WTC11 (cell line): ENCODE measurements around the gene AKAP7. TPM values are rescaled to one million over a fixed set of nuclear protein-coding genes. Genes with fewer than 3 reads are reported as not detected.

Experiments
- ATAC-seq: fragments of 200-7000 bp; cut with Tn5 transposase; 2 replicates; pipeline ENCODE4 v1.10.0; 2021; ENCODE audit warnings: mild to moderate bottlenecking, moderate library complexity
- CTCF ChIA-PET: fragments of 300-600 bp; sonication (Branson Sonifier 250); formaldehyde crosslinking; loops from one replicate; lab custom pipeline; 2021; ENCODE audit warnings: antibody characterized with exemption; lab: Charles Lee
- POLR2A ChIA-PET: fragments of 350-600 bp; sonication (Branson Sonifier 250); formaldehyde crosslinking; loops from one replicate; lab custom pipeline; 2021; ENCODE audit warnings: antibody characterized with exemption; lab: Charles Lee
- DNase-seq: peaks from one replicate; pipeline ENCODE4 v3.0.0; 2021; ENCODE audit warnings: low spot score
- H3K27ac Mint-ChIP-seq: 2 replicates; pipeline ENCODE4 v1.8.0; 2021; ENCODE audit warnings: mixed read lengths
- H3K27me3 Mint-ChIP-seq: 2 replicates; pipeline ENCODE4 v1.8.0; 2021; ENCODE audit warnings: low read depth, mild to moderate bottlenecking, moderate library complexity, mixed read lengths
- H3K36me3 Mint-ChIP-seq: 2 replicates; pipeline ENCODE4 v1.8.0; 2021; ENCODE audit warnings: mixed read lengths
- H3K4me1 Mint-ChIP-seq: 2 replicates; pipeline ENCODE4 v1.8.0; 2022; ENCODE audit warnings: mixed read lengths
- H3K4me3 Mint-ChIP-seq: 2 replicates; pipeline ENCODE4 v1.8.0; 2021; ENCODE audit warnings: mild to moderate bottlenecking, moderate library complexity, mixed read lengths
- H3K9me3 Mint-ChIP-seq: 2 replicates; pipeline ENCODE4 v1.8.0; 2021; ENCODE audit warnings: mixed read lengths
- ATF2 ChIP-seq: sonication (generic); formaldehyde crosslinking; IDR thresholded peaks from 2 replicates; pipeline ENCODE4 v1.8.1; 2022; ENCODE audit warnings: low read depth, missing genetic modification reagents, borderline replicate concordance
- CREB1 ChIP-seq: sonication (generic); formaldehyde crosslinking; IDR thresholded peaks from 2 replicates; pipeline ENCODE4 v1.8.0; 2023; ENCODE audit warnings: mild to moderate bottlenecking, missing genetic modification reagents
- E2F5 ChIP-seq: sonication (generic); formaldehyde crosslinking; IDR thresholded peaks from 2 replicates; pipeline ENCODE4 v1.8.1; 2022; ENCODE audit warnings: mild to moderate bottlenecking, moderate library complexity, missing genetic modification reagents
- FOXJ3 ChIP-seq: sonication (generic); formaldehyde crosslinking; IDR thresholded peaks from 2 replicates; pipeline ENCODE4 v1.9.0; 2021; ENCODE audit warnings: missing genetic modification reagents, mild to moderate bottlenecking, borderline replicate concordance
- MXD4 ChIP-seq: fragments of 250-450 bp; sonication (Bioruptor Pico); IDR thresholded peaks from 2 replicates; pipeline ENCODE4 v1.8.0; 2021; ENCODE audit warnings: mild to moderate bottlenecking, moderate library complexity, borderline replicate concordance
- SOX15 ChIP-seq: fragments of 250-450 bp; sonication (Bioruptor Pico); IDR thresholded peaks from 2 replicates; pipeline ENCODE4 v1.9.0; 2021; ENCODE audit warnings: mild to moderate bottlenecking
- SP1 ChIP-seq: sonication (generic); formaldehyde crosslinking; conservative IDR thresholded peaks from 2 replicates; pipeline ENCODE4 v1.8.1; 2022; ENCODE audit warnings: missing genetic modification reagents
- TEAD4 ChIP-seq: sonication (generic); formaldehyde crosslinking; IDR thresholded peaks from 2 replicates; pipeline ENCODE4 v1.8.0; 2022; ENCODE audit warnings: mild to moderate bottlenecking, missing genetic modification reagents
- TP53 ChIP-seq: sonication (generic); formaldehyde crosslinking; IDR thresholded peaks from 2 replicates; pipeline ENCODE4 v1.8.1; 2023; ENCODE audit warnings: mild to moderate bottlenecking, missing genetic modification reagents
- USF1 ChIP-seq: sonication (generic); formaldehyde crosslinking; IDR thresholded peaks from 2 replicates; pipeline ENCODE4 v1.8.0; 2022; ENCODE audit warnings: mild to moderate bottlenecking, missing genetic modification reagents
- ZBTB21 ChIP-seq: sonication (generic); formaldehyde crosslinking; IDR thresholded peaks from 2 replicates; pipeline ENCODE4 v1.8.1; 2023; ENCODE audit warnings: mild to moderate bottlenecking, missing genetic modification reagents, borderline replicate concordance
- ZNF121 ChIP-seq: sonication (generic); formaldehyde crosslinking; IDR thresholded peaks from 2 replicates; pipeline ENCODE4 v1.8.0; 2023; ENCODE audit warnings: missing genetic modification reagents
- ZNF138 ChIP-seq: sonication (generic); formaldehyde crosslinking; conservative IDR thresholded peaks from 2 replicates; pipeline ENCODE4 v1.8.1; 2022; ENCODE audit warnings: mild to moderate bottlenecking, moderate library complexity, missing genetic modification reagents
- ZNF263 ChIP-seq: sonication (generic); formaldehyde crosslinking; IDR thresholded peaks from 2 replicates; pipeline ENCODE4 v1.8.1; 2022; ENCODE audit warnings: low read depth, mild to moderate bottlenecking, moderate library complexity, missing genetic modification reagents
- total RNA-seq: library from RNA; stranded (reverse); gene quantifications from 3 replicates; pipeline ENCODE4 v1.2.3, GENCODE V29; 2021
- TF ChIP-seq, protein P1 (sequence below): sonication (generic); formaldehyde crosslinking; IDR thresholded peaks from 2 replicates; pipeline ENCODE4 v1.8.1; 2023; ENCODE audit warnings: mild to moderate bottlenecking, missing genetic modification reagents, borderline replicate concordance
- TF ChIP-seq, protein P2 (sequence below): sonication (generic); formaldehyde crosslinking; IDR thresholded peaks from 2 replicates; pipeline ENCODE4 v1.8.1; 2022; ENCODE audit warnings: missing genetic modification reagents, borderline replicate concordance
- TF ChIP-seq, protein P3 (sequence below): sonication (generic); formaldehyde crosslinking; conservative IDR thresholded peaks from 2 replicates; pipeline ENCODE4 v1.8.1; 2023; ENCODE audit warnings: mild to moderate bottlenecking, low read depth, missing genetic modification reagents, moderate library complexity
- TF ChIP-seq, protein P4 (sequence below): sonication (generic); formaldehyde crosslinking; IDR thresholded peaks from 2 replicates; pipeline ENCODE4 v1.8.1; 2023; ENCODE audit warnings: mild to moderate bottlenecking, missing genetic modification reagents, moderate library complexity

The AKAP7 gene
- total RNA-seq, 1 experiment from 2014 or later = 10.9 TPM

GRCh38 chr6:131309437-131309836 lies 174.2 kb downstream of the AKAP7 start:
- TF ChIP-seq USF1 (CRISPR knock-in tag) = no peak
- no peak for TF ChIP-seq ZNF138 (CRISPR knock-in tag)
- TF ChIP-seq, protein P1, sequence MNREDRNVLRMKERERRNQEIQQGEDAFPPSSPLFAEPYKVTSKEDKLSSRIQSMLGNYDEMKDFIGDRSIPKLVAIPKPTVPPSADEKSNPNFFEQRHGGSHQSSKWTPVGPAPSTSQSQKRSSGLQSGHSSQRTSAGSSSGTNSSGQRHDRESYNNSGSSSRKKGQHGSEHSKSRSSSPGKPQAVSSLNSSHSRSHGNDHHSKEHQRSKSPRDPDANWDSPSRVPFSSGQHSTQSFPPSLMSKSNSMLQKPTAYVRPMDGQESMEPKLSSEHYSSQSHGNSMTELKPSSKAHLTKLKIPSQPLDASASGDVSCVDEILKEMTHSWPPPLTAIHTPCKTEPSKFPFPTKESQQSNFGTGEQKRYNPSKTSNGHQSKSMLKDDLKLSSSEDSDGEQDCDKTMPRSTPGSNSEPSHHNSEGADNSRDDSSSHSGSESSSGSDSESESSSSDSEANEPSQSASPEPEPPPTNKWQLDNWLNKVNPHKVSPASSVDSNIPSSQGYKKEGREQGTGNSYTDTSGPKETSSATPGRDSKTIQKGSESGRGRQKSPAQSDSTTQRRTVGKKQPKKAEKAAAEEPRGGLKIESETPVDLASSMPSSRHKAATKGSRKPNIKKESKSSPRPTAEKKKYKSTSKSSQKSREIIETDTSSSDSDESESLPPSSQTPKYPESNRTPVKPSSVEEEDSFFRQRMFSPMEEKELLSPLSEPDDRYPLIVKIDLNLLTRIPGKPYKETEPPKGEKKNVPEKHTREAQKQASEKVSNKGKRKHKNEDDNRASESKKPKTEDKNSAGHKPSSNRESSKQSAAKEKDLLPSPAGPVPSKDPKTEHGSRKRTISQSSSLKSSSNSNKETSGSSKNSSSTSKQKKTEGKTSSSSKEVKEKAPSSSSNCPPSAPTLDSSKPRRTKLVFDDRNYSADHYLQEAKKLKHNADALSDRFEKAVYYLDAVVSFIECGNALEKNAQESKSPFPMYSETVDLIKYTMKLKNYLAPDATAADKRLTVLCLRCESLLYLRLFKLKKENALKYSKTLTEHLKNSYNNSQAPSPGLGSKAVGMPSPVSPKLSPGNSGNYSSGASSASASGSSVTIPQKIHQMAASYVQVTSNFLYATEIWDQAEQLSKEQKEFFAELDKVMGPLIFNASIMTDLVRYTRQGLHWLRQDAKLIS (CRISPR knock-in tag) = no peak
- TF ChIP-seq TEAD4 = no peak
- TF ChIP-seq, protein P2, sequence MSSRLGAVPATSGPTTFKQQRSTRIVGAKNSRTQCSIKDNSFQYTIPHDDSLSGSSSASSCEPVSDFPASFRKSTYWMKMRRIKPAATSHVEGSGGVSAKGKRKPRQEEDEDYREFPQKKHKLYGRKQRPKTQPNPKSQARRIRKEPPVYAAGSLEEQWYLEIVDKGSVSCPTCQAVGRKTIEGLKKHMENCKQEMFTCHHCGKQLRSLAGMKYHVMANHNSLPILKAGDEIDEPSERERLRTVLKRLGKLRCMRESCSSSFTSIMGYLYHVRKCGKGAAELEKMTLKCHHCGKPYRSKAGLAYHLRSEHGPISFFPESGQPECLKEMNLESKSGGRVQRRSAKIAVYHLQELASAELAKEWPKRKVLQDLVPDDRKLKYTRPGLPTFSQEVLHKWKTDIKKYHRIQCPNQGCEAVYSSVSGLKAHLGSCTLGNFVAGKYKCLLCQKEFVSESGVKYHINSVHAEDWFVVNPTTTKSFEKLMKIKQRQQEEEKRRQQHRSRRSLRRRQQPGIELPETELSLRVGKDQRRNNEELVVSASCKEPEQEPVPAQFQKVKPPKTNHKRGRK (CRISPR knock-in tag) = no peak
- TF ChIP-seq CREB1 (CRISPR knock-in tag) = no peak
- TF ChIP-seq ZNF263 (CRISPR knock-in tag) = no peak
- no peak for TF ChIP-seq ZBTB21 (CRISPR knock-in tag)
- TF ChIP-seq SP1 (CRISPR knock-in tag) = no peak
- TF ChIP-seq ATF2 = no peak
- TF ChIP-seq TP53 (CRISPR knock-in tag) = no peak
- TF ChIP-seq ZNF121 (CRISPR knock-in tag) = no peak
- TF ChIP-seq MXD4 = no peak
- no peak for TF ChIP-seq E2F5 (CRISPR knock-in tag)
- TF ChIP-seq SOX15 = no peak
- TF ChIP-seq FOXJ3 (CRISPR knock-in tag) = no peak
- TF ChIP-seq, protein P3, sequence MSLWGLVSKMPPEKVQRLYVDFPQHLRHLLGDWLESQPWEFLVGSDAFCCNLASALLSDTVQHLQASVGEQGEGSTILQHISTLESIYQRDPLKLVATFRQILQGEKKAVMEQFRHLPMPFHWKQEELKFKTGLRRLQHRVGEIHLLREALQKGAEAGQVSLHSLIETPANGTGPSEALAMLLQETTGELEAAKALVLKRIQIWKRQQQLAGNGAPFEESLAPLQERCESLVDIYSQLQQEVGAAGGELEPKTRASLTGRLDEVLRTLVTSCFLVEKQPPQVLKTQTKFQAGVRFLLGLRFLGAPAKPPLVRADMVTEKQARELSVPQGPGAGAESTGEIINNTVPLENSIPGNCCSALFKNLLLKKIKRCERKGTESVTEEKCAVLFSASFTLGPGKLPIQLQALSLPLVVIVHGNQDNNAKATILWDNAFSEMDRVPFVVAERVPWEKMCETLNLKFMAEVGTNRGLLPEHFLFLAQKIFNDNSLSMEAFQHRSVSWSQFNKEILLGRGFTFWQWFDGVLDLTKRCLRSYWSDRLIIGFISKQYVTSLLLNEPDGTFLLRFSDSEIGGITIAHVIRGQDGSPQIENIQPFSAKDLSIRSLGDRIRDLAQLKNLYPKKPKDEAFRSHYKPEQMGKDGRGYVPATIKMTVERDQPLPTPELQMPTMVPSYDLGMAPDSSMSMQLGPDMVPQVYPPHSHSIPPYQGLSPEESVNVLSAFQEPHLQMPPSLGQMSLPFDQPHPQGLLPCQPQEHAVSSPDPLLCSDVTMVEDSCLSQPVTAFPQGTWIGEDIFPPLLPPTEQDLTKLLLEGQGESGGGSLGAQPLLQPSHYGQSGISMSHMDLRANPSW (CRISPR knock-in tag) = no peak
- TF ChIP-seq, protein P4, sequence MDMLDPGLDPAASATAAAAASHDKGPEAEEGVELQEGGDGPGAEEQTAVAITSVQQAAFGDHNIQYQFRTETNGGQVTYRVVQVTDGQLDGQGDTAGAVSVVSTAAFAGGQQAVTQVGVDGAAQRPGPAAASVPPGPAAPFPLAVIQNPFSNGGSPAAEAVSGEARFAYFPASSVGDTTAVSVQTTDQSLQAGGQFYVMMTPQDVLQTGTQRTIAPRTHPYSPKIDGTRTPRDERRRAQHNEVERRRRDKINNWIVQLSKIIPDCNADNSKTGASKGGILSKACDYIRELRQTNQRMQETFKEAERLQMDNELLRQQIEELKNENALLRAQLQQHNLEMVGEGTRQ (CRISPR knock-in tag) = no peak
- peaks cover 28% of the 10 kb centered on the region for H3K9me3 Mint-ChIP-seq
- peaks cover 22% of the 10 kb centered on the region for H3K4me1 Mint-ChIP-seq
- H3K36me3 Mint-ChIP-seq = peaks cover 58% of the 10 kb centered on the region
- H3K27ac Mint-ChIP-seq = no peak overlapping the region
- no peak overlapping the region for H3K4me3 Mint-ChIP-seq
- DNase-seq = no peak
- ChIA-PET CTCF (no interaction called here), POLR2A (no interaction called here)
- H3K27me3 Mint-ChIP-seq = peaks cover 2% of the 10 kb centered on the region; the same call in 1 of the 2 replicates
- no peak for ATAC-seq
